Astrocyte (in vitro differentiated cells and primary cell): ENCODE data around the gene RFX7.

Experiments used
- CTCF ChIP-seq: IDR thresholded peaks from 2 replicates; pipeline ENCODE4 v1.5.1; 2011; ENCODE audit warnings: low read depth, mild to moderate bottlenecking, inconsistent platforms, low read length, moderate library complexity; ENCODE audit not compliant: insufficient read depth
- EZH2 ChIP-seq: IDR thresholded peaks from 2 replicates; pipeline ENCODE4 v1.6.1; 2012; ENCODE audit warnings: mild to moderate bottlenecking, low read length, inconsistent platforms; ENCODE audit not compliant: insufficient read depth

GRCh38 chr15:56245871-56246814 lies 2.5 kb upstream of the RFX7 start:
- peak; percentile 100 for TF ChIP-seq CTCF
- TF ChIP-seq EZH2: no peak
